T-helper 22 cell (primary cell): ENCODE data around the gene FITM2.

ENCODE experiments used
- DNase-seq: peaks from one replicate; pipeline ENCODE4 v3.0.0-alpha.2; 2020; ENCODE audit warnings: low read depth

Gene FITM2

GRCh38 chr20:44279228-44279627 lies 31.8 kb downstream of the FITM2 start:
- no peak for DNase-seq

- no peak for DNase-seq
Measured at GRCh38 chr20:44274303-44275017, 36.5 kb downstream of the FITM2 start.

GRCh38 chr20:44273231-44274215 lies 37.5 kb downstream of the FITM2 start:
- no peak for DNase-seq

- no peak for DNase-seq
Measured at GRCh38 chr20:44271915-44272663, 38.9 kb downstream of the FITM2 start.

GRCh38 chr20:44268802-44269201 lies 42.2 kb downstream of the FITM2 start:
- no peak for DNase-seq

DNA sequence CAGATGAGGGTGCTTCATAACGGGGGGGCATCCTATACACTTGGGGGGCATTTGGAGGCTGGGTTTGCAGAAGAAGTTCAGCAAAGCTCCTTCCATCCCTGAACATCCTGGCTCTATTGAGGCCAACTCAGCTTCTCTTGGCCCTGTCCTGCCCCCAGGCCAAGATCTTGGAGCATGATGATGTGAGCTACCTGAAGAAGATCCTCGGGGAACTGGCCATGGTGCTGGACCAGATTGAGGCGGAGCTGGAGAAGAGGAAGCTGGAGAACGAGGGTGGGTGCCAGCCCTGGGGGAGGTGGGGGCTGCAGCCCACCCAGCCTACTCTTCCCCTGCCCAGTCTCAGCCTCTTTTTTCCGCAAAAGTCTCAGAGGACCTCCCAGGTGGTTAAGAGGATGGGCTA lies 46.7 kb downstream of the FITM2 start:
- no peak for DNase-seq

DNA sequence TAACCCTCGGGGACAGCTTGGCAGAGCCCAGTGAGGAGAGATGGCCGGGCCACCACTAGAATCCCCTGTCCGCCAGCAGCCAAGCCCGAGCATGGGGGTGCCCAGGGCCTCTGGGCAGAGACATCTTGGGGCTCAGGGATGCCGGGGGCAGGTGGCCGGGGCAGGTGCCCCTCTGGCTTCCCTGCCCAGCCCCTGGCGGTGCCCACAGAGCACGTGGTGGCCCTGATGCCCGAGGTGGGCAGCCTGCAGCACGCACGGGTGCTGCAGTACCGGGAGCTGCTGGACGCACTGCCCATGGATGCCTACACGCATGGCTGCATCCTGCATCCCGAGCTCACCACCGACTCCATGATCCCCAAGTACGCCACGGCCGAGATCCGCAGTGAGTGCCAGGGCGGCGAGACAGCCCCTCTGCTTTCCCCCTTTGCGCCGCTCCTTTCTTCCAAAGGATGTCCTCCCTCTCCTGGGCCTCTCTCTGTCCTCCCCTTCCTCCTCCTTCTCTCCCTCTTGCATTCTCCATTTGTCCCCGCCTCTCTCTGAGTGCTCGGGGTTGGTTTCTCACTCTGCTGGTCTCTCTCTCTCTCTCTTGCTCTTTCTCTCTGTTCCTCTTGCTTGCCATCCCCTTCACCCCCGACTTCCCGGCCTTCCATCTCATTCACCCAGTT lies 52.6 kb downstream of the FITM2 start:
- DNase-seq, result no peak

DNA sequence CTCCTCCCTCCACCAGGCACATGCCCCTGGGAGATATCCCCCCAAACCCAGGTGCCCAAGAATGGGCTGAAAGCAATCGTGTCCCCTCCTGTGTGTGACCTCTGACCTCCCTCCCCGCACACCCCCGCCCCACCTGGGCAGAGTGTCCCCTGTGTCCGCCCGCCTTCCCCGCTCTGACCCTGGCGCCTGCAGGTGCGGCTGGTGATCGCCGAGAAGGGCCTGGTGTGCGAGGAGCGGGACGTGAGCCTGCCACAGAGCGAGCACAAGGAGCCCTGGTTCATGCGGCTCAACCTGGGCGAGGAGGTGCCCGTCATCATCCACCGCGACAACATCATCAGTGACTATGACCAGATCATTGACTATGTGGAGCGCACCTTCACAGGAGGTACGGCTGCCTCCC lies 54.0 kb downstream of the FITM2 start:
- DNase-seq, result no peak

- DNase-seq, result no peak
Measured at GRCh38 chr20:44255942-44256341, 55.1 kb downstream of the FITM2 start.

DNA sequence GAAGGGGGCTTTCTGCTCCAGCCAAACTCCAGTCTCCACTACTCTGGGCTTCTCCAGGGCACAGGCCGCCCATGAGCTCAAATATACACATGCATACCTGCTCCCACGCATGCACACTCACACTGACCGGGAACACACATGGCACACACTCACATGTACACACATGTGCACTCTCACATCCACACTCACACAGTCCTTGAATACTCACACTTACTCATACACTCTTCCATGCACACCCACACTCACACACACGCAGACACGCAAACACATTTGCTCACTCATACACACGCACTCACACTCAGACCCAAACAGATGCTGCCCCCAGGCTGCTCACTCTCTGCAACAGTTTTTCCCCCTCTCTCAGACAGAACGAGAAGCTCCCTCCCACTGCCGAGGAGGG lies 56.9 kb downstream of the FITM2 start:
- DNase-seq, result no peak

- no peak for DNase-seq
Measured at GRCh38 chr20:44253528-44253927, 57.5 kb downstream of the FITM2 start.
